H9 (cell line): ENCODE measurements around the gene FNIP1. TPM values are rescaled to one million over a fixed set of nuclear protein-coding genes. Genes with fewer than 3 reads are reported as not detected.

Experiments
- DNase-seq: peaks from one replicate; pipeline ENCODE4 v3.0.0-alpha.2; 2017
- H2AFZ ChIP-seq: one replicate; pipeline ENCODE4 v1.6.1; 2013; ENCODE audit warnings: mild to moderate bottlenecking, low read length, control low read depth, moderate library complexity
- H2AK5ac ChIP-seq: 2 replicates; pipeline ENCODE4 v1.6.1; 2013; ENCODE audit warnings: low read length, control low read depth, mixed read lengths; ENCODE audit not compliant: insufficient read length
- H2BK120ac ChIP-seq: one replicate; pipeline ENCODE4 v1.6.1; 2013; ENCODE audit warnings: low read depth, mild to moderate bottlenecking, low read length, control low read depth, inconsistent platforms; ENCODE audit not compliant: poor library complexity, severe bottlenecking
- H2BK12ac ChIP-seq: 2 replicates; pipeline ENCODE4 v1.6.1; 2013; ENCODE audit warnings: low read length, control low read depth, mixed read lengths, low read depth; ENCODE audit not compliant: insufficient read length
- H2BK15ac ChIP-seq: 2 replicates; pipeline ENCODE4 v1.6.1; 2013; ENCODE audit warnings: low read depth, low read length, control low read depth
- H2BK20ac ChIP-seq: one replicate; pipeline ENCODE4 v1.6.1; 2013; ENCODE audit warnings: low read depth, mild to moderate bottlenecking, low read length, control low read depth, inconsistent platforms; ENCODE audit not compliant: poor library complexity, severe bottlenecking
- H2BK5ac ChIP-seq: 2 replicates; pipeline ENCODE4 v1.6.1; 2013; ENCODE audit warnings: low read length, control low read depth, mixed read lengths; ENCODE audit not compliant: insufficient read length
- H3K14ac ChIP-seq: 2 replicates; pipeline ENCODE4 v1.6.1; 2013; ENCODE audit warnings: low read length, control low read depth; ENCODE audit not compliant: insufficient read depth
- H3K18ac ChIP-seq: 2 replicates; pipeline ENCODE4 v1.6.1; 2013; ENCODE audit warnings: low read depth, mild to moderate bottlenecking, mixed read lengths, low read length, control low read depth; ENCODE audit not compliant: insufficient read length
- H3K23ac ChIP-seq: 2 replicates; pipeline ENCODE4 v1.6.1; 2013; ENCODE audit warnings: low read length, control low read depth, mixed read lengths, low read depth; ENCODE audit not compliant: insufficient read length
- H3K23me2 ChIP-seq: 2 replicates; pipeline ENCODE4 v1.6.1; 2013; ENCODE audit warnings: low read depth, mild to moderate bottlenecking, mixed read lengths, low read length, control low read depth; ENCODE audit not compliant: insufficient read length, poor library complexity, severe bottlenecking
- H3K27ac ChIP-seq: 2 replicates; pipeline ENCODE4 v1.5.1; 2013; ENCODE audit warnings: low read length, control low read depth, mixed read lengths, low read depth; ENCODE audit not compliant: insufficient read length
- H3K27me3 ChIP-seq: 2 replicates; pipeline ENCODE4 v1.6.1; 2013; ENCODE audit warnings: low read length, control low read depth, inconsistent platforms; ENCODE audit not compliant: insufficient read depth
- H3K4ac ChIP-seq: 2 replicates; pipeline ENCODE4 v1.6.1; 2013; ENCODE audit warnings: low read depth, mild to moderate bottlenecking, control low read depth, inconsistent platforms, low read length, moderate library complexity
- H3K4me1 ChIP-seq: 2 replicates; pipeline ENCODE4 v1.6.1; 2013; ENCODE audit warnings: low read length, control low read depth, inconsistent platforms; ENCODE audit not compliant: insufficient read depth
- H3K4me2 ChIP-seq: 2 replicates; pipeline ENCODE4 v1.6.1; 2013; ENCODE audit warnings: low read length, control low read depth, mixed read lengths; ENCODE audit not compliant: insufficient read length, insufficient read depth
- H3K56ac ChIP-seq: 2 replicates; pipeline ENCODE4 v1.6.1; 2013; ENCODE audit warnings: low read depth, mild to moderate bottlenecking, mixed read lengths, low read length, control low read depth; ENCODE audit not compliant: insufficient read length
- H3K79me1 ChIP-seq: 2 replicates; pipeline ENCODE4 v1.6.1; 2013; ENCODE audit warnings: low read depth, mild to moderate bottlenecking, moderate library complexity, low read length, control low read depth, inconsistent platforms; ENCODE audit not compliant: insufficient read depth, poor library complexity, severe bottlenecking
- H3K79me2 ChIP-seq: 2 replicates; pipeline ENCODE4 v1.6.1; 2013; ENCODE audit warnings: low read length, control low read depth, inconsistent platforms; ENCODE audit not compliant: insufficient read depth
- H3K9ac ChIP-seq: 2 replicates; pipeline ENCODE4 v1.6.1; 2013; ENCODE audit warnings: low read length, control low read depth, mixed read lengths; ENCODE audit not compliant: insufficient read length; ENCODE audit errors: extremely low read depth
- H3K9me3 ChIP-seq: one replicate; pipeline ENCODE4 v1.6.1; 2013; ENCODE audit warnings: low read depth, low read length, inconsistent platforms; ENCODE audit not compliant: control insufficient read depth
- H3T11ph ChIP-seq: one replicate; pipeline ENCODE4 v1.6.1; 2013; ENCODE audit warnings: mild to moderate bottlenecking, low read length, control low read depth, inconsistent platforms
- H4K20me1 ChIP-seq: one replicate; pipeline ENCODE4 v1.6.1; 2013; ENCODE audit not compliant: control insufficient read depth, insufficient read length, insufficient read depth
- H4K5ac ChIP-seq: 2 replicates; pipeline ENCODE4 v1.6.1; 2013; ENCODE audit warnings: low read depth, mild to moderate bottlenecking, mixed read lengths, low read length, control low read depth; ENCODE audit not compliant: insufficient read length
- H4K8ac ChIP-seq: replicated peaks from 2 replicates; pipeline ENCODE4 v1.6.1; 2013; ENCODE audit warnings: low read length, control low read depth, mixed read lengths, low read depth; ENCODE audit not compliant: insufficient read length
- H4K91ac ChIP-seq: 2 replicates; pipeline ENCODE4 v1.6.1; 2013; ENCODE audit warnings: low read depth, mild to moderate bottlenecking, moderate library complexity, mixed read lengths, low read length, control low read depth; ENCODE audit not compliant: insufficient read length
- H3K27ac Mint-ChIP-seq, 3 experiments: 2 replicates in 2 of 3; 3 replicates in 1 of 3; pipeline ENCODE4 v1.8.0; 2020 to 2021; ENCODE audit warnings: mixed read lengths in 3 of 3, mild to moderate bottlenecking in 1 of 3, moderate library complexity in 1 of 3
- H3K27me3 Mint-ChIP-seq: 2 replicates; pipeline ENCODE4 v1.8.0; 2021; ENCODE audit warnings: low read depth, mild to moderate bottlenecking, moderate library complexity, mixed read lengths
- H3K36me3 Mint-ChIP-seq, 3 experiments: 2 replicates in 2 of 3; 3 replicates in 1 of 3; pipeline ENCODE4 v1.8.0; 2020 to 2021; ENCODE audit warnings: low read depth in 3 of 3, mixed read lengths in 3 of 3; ENCODE audit not compliant: insufficient read depth in 1 of 3
- H3K4me1 Mint-ChIP-seq, 2 experiments: 2 replicates each; pipeline ENCODE4 v1.8.0; 2020; ENCODE audit warnings: mixed read lengths in 2 of 2
- H3K4me3 Mint-ChIP-seq, 2 experiments: 2 replicates in 1 of 2; 3 replicates in 1 of 2; pipeline ENCODE4 v1.8.0; 2020 to 2021; ENCODE audit warnings: mild to moderate bottlenecking in 2 of 2, mixed read lengths in 2 of 2, moderate library complexity in 1 of 2
- H3K9me3 Mint-ChIP-seq, 2 experiments: 2 replicates in 1 of 2; 3 replicates in 1 of 2; pipeline ENCODE4 v1.8.0; 2020; ENCODE audit warnings: mild to moderate bottlenecking in 2 of 2, mixed read lengths in 2 of 2, moderate library complexity in 1 of 2
- CTCF ChIP-seq: fragments of 200-600 bp; sonication (generic); conservative IDR thresholded peaks from 3 replicates; pipeline ENCODE4 v1.8.0; 2021; ENCODE audit warnings: antibody characterized with exemption, mild to moderate bottlenecking
- WGBS: extraction: QIAGEN DNeasy Blood & Tissue Kit; methylation state at CpG from one replicate; pipeline ENCODE4 v1.1.7; 2013; ENCODE audit warnings: missing lambda C conversion rate, low lambda C conversion rate, mixed read lengths; ENCODE audit not compliant: insufficient read length; ENCODE audit errors: extremely low coverage; 5-methylcytosine and 5-hydroxymethylcytosine counted together
- total RNA-seq: library from RNA; stranded (reverse); gene quantifications from 2 replicates; pipeline ENCODE4 v1.2.1, GENCODE V29; 2021

FNIP1 gene
- total RNA-seq, 1 experiment from 2014 or later, result 13.4 TPM

GRCh38 chr5:131706281-131706680 is 90.5 kb downstream of the FNIP1 start:
- Histone ChIP-seq H3K4ac (no peak overlapping the region), H3K9me3 (no peaks in the 10 kb centered on the region), H2BK15ac (no peak overlapping the region), H2BK120ac (no peak overlapping the region), H3K14ac (no peak overlapping the region), H3K79me1 (peaks cover 3% of the 10 kb centered on the region), H3K56ac (no peak overlapping the region), H3K27me3 (no peaks in the 10 kb centered on the region), H2BK20ac (no peak overlapping the region), H2AFZ (no peak overlapping the region), H3K23ac (no peak overlapping the region), H3K18ac (no peak overlapping the region), H2BK12ac (no peak overlapping the region), H3K23me2 (no peaks in the 10 kb centered on the region), H2AK5ac (no peak overlapping the region), H3K4me2 (no peak overlapping the region), H4K8ac (no peak overlapping the region), H2BK5ac (no peak overlapping the region), H4K5ac (no peak overlapping the region), H4K91ac (no peak overlapping the region), H3K79me2 (no peaks in the 10 kb centered on the region), H3K9ac (no peak overlapping the region), H3K27ac (no peak overlapping the region), H3T11ph (no peak overlapping the region), H4K20me1 (no peaks in the 10 kb centered on the region), H3K4me1 (no peaks in the 10 kb centered on the region)
- Mint-ChIP-seq H3K27me3 (no peaks in the 10 kb centered on the region), H3K9me3 (no peaks in the 10 kb centered on the region), H3K4me1 (peaks cover 3% of the 10 kb centered on the region in 2 experiments; a peak in 3 of 4 replicates), H3K4me3 (no peak overlapping the region; a peak in 1 of 5 replicates), H3K36me3 (peaks cover 4 to 36% (median 27%) of the 10 kb centered on the region in 3 experiments; a peak in 6 of 7 replicates), H3K27ac (no peak overlapping the region)
- WGBS, result no CpG with 5 or more reads among the region's 5 CpGs
- no peak for DNase-seq
- no peak for TF ChIP-seq CTCF
